Calu3 (cell line): Measurements from ENCODE around the gene SDHAF4. TPM values are rescaled to one million over a fixed set of nuclear protein-coding genes. Genes with fewer than 3 reads are reported as not detected.

ENCODE experiments used
- BruUV-seq: library from RNA; stranded (reverse); fragments of 400-500 nt; replicated peaks from 2 replicates; lab custom pipeline; 2021; lab: Mats Ljungman, UMichigan
- CTCF ChIA-PET: fragments of 300-600 bp; sonication (Branson Sonifier 250); formaldehyde crosslinking; loops from one replicate; lab custom pipeline; 2022; ENCODE audit warnings: antibody characterized with exemption; lab: Charles Lee
- DNase-seq: peaks from one replicate; pipeline ENCODE4 v3.0.0; 2022
- H3K27ac Mint-ChIP-seq: one replicate; pipeline ENCODE4 v1.8.0; 2022; ENCODE audit warnings: mixed read lengths; ENCODE audit not compliant: unreplicated experiment
- H3K27me3 Mint-ChIP-seq: one replicate; pipeline ENCODE4 v1.8.0; 2022; ENCODE audit warnings: mixed read lengths; ENCODE audit not compliant: unreplicated experiment
- H3K36me3 Mint-ChIP-seq: one replicate; pipeline ENCODE4 v1.8.0; 2022; ENCODE audit warnings: mild to moderate bottlenecking, moderate library complexity, mixed read lengths; ENCODE audit not compliant: insufficient read depth, unreplicated experiment
- H3K4me1 Mint-ChIP-seq: one replicate; pipeline ENCODE4 v1.8.0; 2022; ENCODE audit warnings: mild to moderate bottlenecking, low read depth, mixed read lengths; ENCODE audit not compliant: unreplicated experiment
- H3K4me3 Mint-ChIP-seq: one replicate; pipeline ENCODE4 v1.8.0; 2022; ENCODE audit warnings: mild to moderate bottlenecking, low read depth, moderate library complexity, mixed read lengths; ENCODE audit not compliant: unreplicated experiment
- H3K9me3 Mint-ChIP-seq: one replicate; pipeline ENCODE4 v1.8.0; 2022; ENCODE audit warnings: low read depth, mixed read lengths; ENCODE audit not compliant: unreplicated experiment
- CTCF ChIP-seq: fragments of 200-600 bp; IDR thresholded peaks from one replicate; pipeline ENCODE4 v1.8.0; 2022; ENCODE audit warnings: antibody characterized with exemption; ENCODE audit not compliant: unreplicated experiment
- intact Hi-C: fragments of 100-400 bp; cut with micrococcal nuclease; formaldehyde crosslinking; loops from one replicate; pipeline ENCODE4 v1.10.0; 2022; ENCODE audit not compliant: unreplicated experiment
- total RNA-seq: library from RNA; stranded (reverse); gene quantifications from 2 replicates; pipeline ENCODE4 v1.2.3, GENCODE V29; 2022

Gene SDHAF4
- total RNA-seq, 1 experiment from 2014 or later, result 13.3 TPM

- BruUV-seq, result no TSS peak
- CTCF ChIA-PET, result no interaction called here
- Mint-ChIP-seq H3K27me3 (no peaks in the 10 kb centered on the region), H3K4me3 (no peak overlapping the region), H3K36me3 (peaks cover 23% of the 10 kb centered on the region), H3K27ac (no peak overlapping the region), H3K4me1 (no peaks in the 10 kb centered on the region), H3K9me3 (no peaks in the 10 kb centered on the region)
- no peak for DNase-seq
- intact Hi-C loops, result no loop called here
- no peak for TF ChIP-seq CTCF
Observed at GRCh38 chr6:70538376-70538775, 28.4 kb upstream of the SDHAF4 start.

GRCh38 chr6:70547313-70547712, 19.4 kb upstream of the SDHAF4 start:
- no peak overlapping the region for H3K4me3 Mint-ChIP-seq
- no peaks in the 10 kb centered on the region for H3K4me1 Mint-ChIP-seq
- H3K27me3 Mint-ChIP-seq, result no peaks in the 10 kb centered on the region
- no TSS peak for BruUV-seq
- peaks cover 20% of the 10 kb centered on the region for H3K36me3 Mint-ChIP-seq
- no peaks in the 10 kb centered on the region for H3K9me3 Mint-ChIP-seq
- intact Hi-C loops, result loop anchor here (1.0 to 5.0 kb wide), 2 partner anchors 139 to 335 kb away; no protein-coding TSS in a partner anchor
- TF ChIP-seq CTCF, result no peak
- no peak for DNase-seq
- CTCF ChIA-PET, result interaction anchor here (0.7 to 1.4 kb wide), 2 partner anchors 139 to 238 kb away, joined by 3 to 5 read pairs; no protein-coding TSS in a partner anchor
- H3K27ac Mint-ChIP-seq, result no peak overlapping the region

GRCh38 chr6:70547905-70548304, 18.8 kb upstream of the SDHAF4 start:
- H3K36me3 Mint-ChIP-seq, result peaks cover 20% of the 10 kb centered on the region
- intact Hi-C loops, result loop anchor here (1.0 to 5.0 kb wide), 2 partner anchors 138 to 334 kb away; no protein-coding TSS in a partner anchor
- BruUV-seq, result no TSS peak
- no peak for DNase-seq
- H3K27ac Mint-ChIP-seq, result no peak overlapping the region
- H3K9me3 Mint-ChIP-seq, result no peaks in the 10 kb centered on the region
- no peak overlapping the region for H3K4me3 Mint-ChIP-seq
- CTCF ChIA-PET, result interaction anchor here (1.4 kb wide), 1 partner anchor 139 kb away, joined by 3 read pairs; no protein-coding TSS in a partner anchor
- no peak for TF ChIP-seq CTCF
- H3K4me1 Mint-ChIP-seq, result no peaks in the 10 kb centered on the region
- no peaks in the 10 kb centered on the region for H3K27me3 Mint-ChIP-seq

GRCh38 chr6:70549327-70549726, 17.4 kb upstream of the SDHAF4 start:
- TF ChIP-seq CTCF, result no peak

More at GRCh38 chr6:70549327-70549726, 17.4 kb upstream of the SDHAF4 start:
- DNase-seq, result no peak
- Mint-ChIP-seq H3K9me3 (no peaks in the 10 kb centered on the region), H3K4me3 (no peak overlapping the region), H3K27ac (no peak overlapping the region), H3K4me1 (no peaks in the 10 kb centered on the region), H3K27me3 (no peaks in the 10 kb centered on the region), H3K36me3 (peaks cover 25% of the 10 kb centered on the region)
- CTCF ChIA-PET, result no interaction called here
- BruUV-seq, result no TSS peak
- intact Hi-C loops, result loop anchor here (5.0 kb wide), 1 partner anchor 333 kb away; no protein-coding TSS in a partner anchor
